ENCODE measurements around the gene KRTAP12-3.
"Not testable (repeated sequence)": the region's sequence is repeated elsewhere in the genome, so short reads cannot be mapped to it uniquely, and the experiment has no call there.

The KRTAP12-3 gene

GRCh38 chr21:44685050-44685449 is 27.3 kb downstream of the KRTAP12-3 start:
- DNase-seq (ENCODE audit: low read depth), result not testable (repeated sequence)

- DNase-seq (ENCODE audit: low read depth), result no peak
Observed at GRCh38 chr21:44686000-44686781, 28.5 kb downstream of the KRTAP12-3 start.

GRCh38 chr21:44686843-44687561 is 29.3 kb downstream of the KRTAP12-3 start:
- no peak for DNase-seq (ENCODE audit: low read depth)

GRCh38 chr21:44687671-44688070 is 29.9 kb downstream of the KRTAP12-3 start:
- DNase-seq (ENCODE audit: low read depth), result no peak

- DNase-seq (ENCODE audit: low read depth), result not testable (repeated sequence)
Observed at GRCh38 chr21:44689740-44690139, 32.0 kb downstream of the KRTAP12-3 start.

- DNase-seq (ENCODE audit: low read depth), result no peak
Observed at GRCh38 chr21:44691686-44692085, 34.0 kb downstream of the KRTAP12-3 start.

GRCh38 chr21:44692798-44693512 is 35.2 kb downstream of the KRTAP12-3 start:
- DNase-seq (ENCODE audit: low read depth), result no peak

- DNase-seq (ENCODE audit: low read depth), result no peak
Observed at GRCh38 chr21:44694776-44695175, 37.0 kb downstream of the KRTAP12-3 start.

GRCh38 chr21:44695184-44695583 is 37.5 kb downstream of the KRTAP12-3 start:
- no peak for DNase-seq (ENCODE audit: low read depth)

- no peak for DNase-seq (ENCODE audit: low read depth)
Observed at GRCh38 chr21:44695641-44696040, 37.9 kb downstream of the KRTAP12-3 start.

- no peak for DNase-seq (ENCODE audit: low read depth)
Observed at GRCh38 chr21:44696572-44696971, 38.8 kb downstream of the KRTAP12-3 start.

- DNase-seq (ENCODE audit: low read depth), result not testable (repeated sequence)
Observed at GRCh38 chr21:44697172-44697810, 39.6 kb downstream of the KRTAP12-3 start, which contains the start of gene KRTAP10-12. KRTAP10-12 (plus strand) TSS chr21:44697172; CDS start chr21:44697202, 30 bp downstream.

- DNase-seq (ENCODE audit: low read depth), result no peak
Observed at GRCh38 chr21:44697811-44698734, 40.3 kb downstream of the KRTAP12-3 start.

GRCh38 chr21:44699502-44700001 is 41.8 kb downstream of the KRTAP12-3 start:
- DNase-seq (ENCODE audit: low read depth), result no peak

GRCh38 chr21:44700101-44701022 is 42.6 kb downstream of the KRTAP12-3 start:
- no peak for DNase-seq (ENCODE audit: low read depth)

GRCh38 chr21:44701023-44701400 is 43.3 kb downstream of the KRTAP12-3 start:
- DNase-seq (ENCODE audit: low read depth), result no peak

GRCh38 chr21:44701541-44701940 is 43.8 kb downstream of the KRTAP12-3 start:
- DNase-seq (ENCODE audit: low read depth), result no peak

- DNase-seq (ENCODE audit: low read depth), result no peak
Observed at GRCh38 chr21:44702111-44702972, 44.6 kb downstream of the KRTAP12-3 start.
